Ascending aorta (tissue), 2 donors: ENCODE results near the gene PTPRN2. TPM values are rescaled to one million over a fixed set of nuclear protein-coding genes. Genes with fewer than 3 reads are reported as not detected.

ENCODE experiments used
- DNase-seq, 2 donors: peaks; one replicate each; pipeline ENCODE4 v3.0.0-alpha.2; 2019; ENCODE audit warnings: low spot score in 2 of 2
- H3K27ac ChIP-seq, 2 donors: fragments of 200-600 bp; sonication (generic); one replicate each; pipeline ENCODE4 v1.5.1; 2016 to 2017; ENCODE audit warnings: mild to moderate bottlenecking in 1 of 2
- H3K27me3 ChIP-seq: fragments of 200-600 bp; sonication (generic); one replicate; pipeline ENCODE4 v1.5.1; 2017
- H3K36me3 ChIP-seq, 2 donors: fragments of 200-600 bp; sonication (generic); one replicate each; pipeline ENCODE4 v1.5.1; 2016
- H3K4me1 ChIP-seq, 2 donors: fragments of 200-600 bp; sonication (generic); one replicate each; pipeline ENCODE4 v1.5.1; 2016 to 2017; ENCODE audit warnings: mild to moderate bottlenecking in 1 of 2
- H3K4me3 ChIP-seq, 2 donors: fragments of 200-600 bp; sonication (generic); one replicate each; pipeline ENCODE4 v1.5.1; 2016 to 2017; ENCODE audit warnings: mild to moderate bottlenecking in 1 of 2
- H3K9me3 ChIP-seq, 2 donors: fragments of 200-600 bp; sonication (generic); one replicate each; pipeline ENCODE4 v1.5.1; 2016
- CTCF ChIP-seq, 3 experiments: fragments of 200-600 bp in 2 of 3; fragments of 450-650 bp in 1 of 3; sonication (generic) in 2 of 3; IDR thresholded peaks; one replicate each; pipeline ENCODE4 v1.5.1; 2016 to 2019; ENCODE audit warnings: antibody characterized with exemption in 3 of 3, mild to moderate bottlenecking in 1 of 3, moderate library complexity in 1 of 3
- intact Hi-C: fragments of 100-400 bp; cut with DNase I; formaldehyde crosslinking; loops from one replicate; pipeline ENCODE4 v1.15.1; 2023
- total RNA-seq: library from RNA; depleted of rRNA; stranded (reverse); fragments of >200 nt; gene quantifications from one replicate; pipeline ENCODE4 v1.1.0, GENCODE V29; 2016

Gene PTPRN2
- total RNA-seq, 1 donor from 2014 or later = 7.3 TPM

DNA sequence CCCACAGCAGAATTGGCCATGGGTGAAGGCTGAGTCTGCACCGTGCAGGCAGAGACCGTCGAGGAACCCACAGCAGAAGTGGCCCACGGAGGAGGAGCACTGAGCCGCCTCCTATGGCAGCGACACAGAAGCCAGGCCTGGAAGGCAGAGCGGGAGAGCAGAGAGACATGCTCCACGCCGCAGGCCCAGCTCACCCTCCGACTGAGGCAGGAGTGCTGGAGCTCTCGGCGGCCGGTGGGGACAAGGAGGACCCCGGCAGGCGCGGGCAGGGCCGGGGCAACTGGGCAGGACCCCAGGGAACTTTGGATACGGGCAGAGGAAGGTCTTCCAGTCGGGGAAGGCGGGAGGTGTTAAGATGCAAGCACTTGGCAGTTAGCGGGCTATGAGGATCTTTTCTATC lies 830.4 kb downstream of the PTPRN2 start:
- Histone ChIP-seq H3K9me3 (no peaks in the 10 kb centered on the region), H3K27ac (no peak overlapping the region), H3K4me1 (no peaks in the 10 kb centered on the region), H3K36me3 (no peaks in the 10 kb centered on the region), H3K27me3 (no peaks in the 10 kb centered on the region), H3K4me3 (no peak overlapping the region)
- intact Hi-C loops = no loop called here
- DNase-seq = no peak
- TF ChIP-seq CTCF (IDR thresholded peaks at IDR 0.05) = no peak

DNA sequence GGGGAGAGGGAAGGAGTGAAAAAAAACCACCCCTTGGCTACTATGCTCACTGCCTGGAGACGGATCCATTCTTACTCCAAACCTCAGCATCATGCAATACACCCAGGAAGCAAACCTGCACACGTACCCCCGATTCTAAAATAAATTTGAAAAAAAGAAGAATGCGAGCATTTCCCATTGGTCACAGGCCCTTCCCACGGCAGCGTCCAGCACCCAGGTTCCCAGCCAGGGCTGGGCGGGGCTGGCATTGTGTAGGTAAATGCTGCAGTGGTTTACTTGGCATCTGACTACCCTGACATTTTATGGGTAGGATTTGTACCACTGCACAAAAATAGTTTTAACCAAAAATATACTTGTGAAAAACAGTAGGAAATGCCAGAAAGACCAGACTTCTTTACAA lies 831.9 kb downstream of the PTPRN2 start:
- no peak for TF ChIP-seq CTCF (IDR thresholded peaks at IDR 0.05)
- intact Hi-C loops = no loop called here
- Histone ChIP-seq H3K4me3 (no peak overlapping the region), H3K9me3 (no peaks in the 10 kb centered on the region), H3K36me3 (no peaks in the 10 kb centered on the region), H3K27ac (no peak overlapping the region), H3K27me3 (no peaks in the 10 kb centered on the region), H3K4me1 (no peaks in the 10 kb centered on the region)
- DNase-seq = no peak

DNA sequence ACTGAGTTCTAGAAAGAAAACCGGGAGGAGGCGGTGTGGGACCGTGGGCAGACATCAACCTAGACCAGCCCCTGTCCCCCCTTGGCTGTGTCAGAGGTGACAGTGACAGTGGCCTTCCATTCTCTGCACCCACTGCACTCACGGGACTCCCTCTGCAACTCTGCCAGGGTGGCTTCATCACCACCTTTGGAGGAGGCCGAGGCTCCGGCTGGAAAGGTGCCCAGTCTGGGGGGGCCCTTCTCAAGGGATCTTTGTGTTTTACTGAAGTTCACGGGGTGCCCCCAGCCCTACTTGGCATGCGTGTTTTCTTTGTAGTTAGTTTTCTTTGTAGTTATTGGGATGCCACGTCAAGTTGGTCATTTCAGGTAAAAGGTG lies 833.2 kb downstream of the PTPRN2 start:
- Histone ChIP-seq H3K27me3 (no peaks in the 10 kb centered on the region), H3K36me3 (no peaks in the 10 kb centered on the region), H3K27ac (no peak overlapping the region), H3K4me1 (no peaks in the 10 kb centered on the region), H3K9me3 (no peaks in the 10 kb centered on the region), H3K4me3 (no peak overlapping the region)
- DNase-seq = no peak
- TF ChIP-seq CTCF (IDR thresholded peaks at IDR 0.05) = no peak
- intact Hi-C loops = no loop called here

GRCh38 chr7:157753713-157754415 lies 833.8 kb downstream of the PTPRN2 start:
- H3K27me3 ChIP-seq = no peaks in the 10 kb centered on the region
- intact Hi-C loops = no loop called here

GRCh38 chr7:157752832-157753291 lies 834.8 kb downstream of the PTPRN2 start:
- no peaks in the 10 kb centered on the region for H3K27me3 ChIP-seq
- H3K27ac ChIP-seq = no peak overlapping the region
- H3K9me3 ChIP-seq = no peaks in the 10 kb centered on the region
- H3K4me3 ChIP-seq = no peak overlapping the region
- DNase-seq = no peak
- no peaks in the 10 kb centered on the region for H3K36me3 ChIP-seq
- intact Hi-C loops = no loop called here
- no peaks in the 10 kb centered on the region for H3K4me1 ChIP-seq
- TF ChIP-seq CTCF (IDR thresholded peaks at IDR 0.05) = no peak

More at GRCh38 chr7:157753713-157754415, 833.8 kb downstream of the PTPRN2 start:
- no peak overlapping the region for H3K27ac ChIP-seq
- no peaks in the 10 kb centered on the region for H3K9me3 ChIP-seq
- no peaks in the 10 kb centered on the region for H3K36me3 ChIP-seq
- no peak overlapping the region for H3K4me3 ChIP-seq
- no peak for TF ChIP-seq CTCF (IDR thresholded peaks at IDR 0.05)
- H3K4me1 ChIP-seq = no peaks in the 10 kb centered on the region
- DNase-seq = no peak
